SK-N-MC (cell line): ENCODE results near the gene PI16.

Experiments
- EZH2 ChIP-seq: fragments of 200-600 bp; sonication (generic); IDR thresholded peaks from one replicate; pipeline ENCODE4 v1.6.1; 2017; ENCODE audit warnings: antibody characterized with exemption
- FOXP2 ChIP-seq: optimal IDR thresholded peaks from 2 replicates; pipeline ENCODE3; 2011; ENCODE audit warnings: mild to moderate bottlenecking, moderate library complexity; ENCODE audit not compliant: insufficient read depth; ENCODE audit errors: extremely low read length, control extremely low read depth
- POLR2AphosphoS5 ChIP-seq: IDR thresholded peaks from 2 replicates; pipeline ENCODE4 v1.6.1; 2012; ENCODE audit warnings: mild to moderate bottlenecking, low read depth, low read length, borderline replicate concordance

DNA sequence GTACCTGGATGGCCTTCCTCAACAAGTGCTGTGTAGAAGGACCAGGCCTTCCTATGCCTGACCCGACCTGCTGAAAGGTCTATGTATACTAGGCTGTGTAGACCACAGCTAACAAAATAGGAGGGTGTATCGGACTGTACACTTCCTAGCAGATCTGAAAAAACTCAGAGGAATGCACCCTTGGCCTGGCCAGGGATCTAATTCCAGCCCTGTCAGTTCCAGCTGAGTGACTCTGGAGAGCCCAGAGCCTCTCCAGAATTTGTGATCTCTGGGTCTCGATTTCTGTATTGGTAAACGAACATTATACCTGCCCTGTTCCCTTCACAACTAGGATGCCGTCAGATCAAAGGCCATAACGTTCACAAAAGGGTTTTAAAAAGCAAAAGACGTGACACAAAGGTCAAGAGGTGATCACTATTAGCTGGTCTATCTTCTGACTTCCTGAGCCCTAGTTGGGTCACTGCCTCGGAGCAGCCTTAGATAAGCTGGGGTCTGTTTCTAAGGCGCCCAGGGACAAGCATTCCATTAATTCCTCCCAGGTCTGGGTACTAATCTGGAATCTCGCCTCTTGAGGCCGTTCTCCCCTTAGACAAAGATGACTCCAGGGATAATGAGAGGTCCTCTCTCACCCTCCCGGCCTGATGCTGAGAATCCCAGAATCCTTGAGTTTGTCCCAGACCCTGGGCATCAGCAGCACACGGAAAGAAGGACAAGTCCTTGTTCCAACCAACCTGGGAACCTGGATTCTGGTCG is 17.6 kb downstream of the PI16 start:
- TF ChIP-seq POLR2AphosphoS5, result no peak
- TF ChIP-seq EZH2, result no peak
- no peak for TF ChIP-seq FOXP2
